HUES48 (cell line): ENCODE data around the gene IFT88.
"Not testable (repeated sequence)": the region's sequence is repeated elsewhere in the genome, so short reads cannot be mapped to it uniquely, and the experiment has no call there.

Experiments used
- H3K27ac ChIP-seq: one replicate; pipeline ENCODE4 v1.7.0; 2013; ENCODE audit warnings: low read depth, low read length, inconsistent platforms
- H3K27me3 ChIP-seq: 2 replicates; pipeline ENCODE4 v1.6.1; 2013; ENCODE audit warnings: mild to moderate bottlenecking, low read length; ENCODE audit not compliant: control insufficient read depth, insufficient read depth
- H3K36me3 ChIP-seq: 2 replicates; pipeline ENCODE4 v1.6.1; 2013; ENCODE audit warnings: low read length; ENCODE audit not compliant: control insufficient read depth, insufficient read depth
- H3K4me1 ChIP-seq: 2 replicates; pipeline ENCODE4 v1.6.1; 2013; ENCODE audit warnings: mild to moderate bottlenecking, low read length; ENCODE audit not compliant: control insufficient read depth, insufficient read depth
- H3K4me3 ChIP-seq: 2 replicates; pipeline ENCODE4 v1.5.1; 2013; ENCODE audit warnings: mild to moderate bottlenecking, low read depth, low read length
- H3K9ac ChIP-seq: 2 replicates; pipeline ENCODE4 v1.6.1; 2013; ENCODE audit warnings: mild to moderate bottlenecking, low read depth, low read length, moderate library complexity
- H3K9me3 ChIP-seq: 2 replicates; pipeline ENCODE4 v1.6.1; 2013; ENCODE audit warnings: low read length; ENCODE audit not compliant: control insufficient read depth, insufficient read depth

IFT88 gene

DNA sequence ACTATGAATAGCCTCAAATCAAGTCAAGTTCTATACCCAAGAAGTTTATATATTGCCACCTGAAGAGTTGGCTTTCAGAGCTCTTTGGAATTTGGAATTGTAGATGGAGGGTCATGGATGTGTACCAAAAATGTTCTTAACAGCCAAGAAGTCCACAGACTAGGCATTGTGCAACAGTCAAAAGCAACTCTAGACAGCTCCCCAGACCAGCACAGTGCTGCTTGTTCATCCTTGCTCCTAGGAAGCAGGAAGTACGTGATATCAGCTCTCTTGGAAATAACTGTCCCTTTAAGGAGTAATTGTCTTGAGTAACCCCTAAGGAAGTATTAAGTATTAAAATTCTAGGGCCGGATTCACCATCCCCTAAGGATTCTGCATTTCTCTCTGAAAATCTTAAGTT is 105.8 kb downstream of the IFT88 start:
- no peak overlapping the region for H3K27ac ChIP-seq
- no peaks in the 10 kb centered on the region for H3K9me3 ChIP-seq
- no peaks in the 10 kb centered on the region for H3K27me3 ChIP-seq
- H3K4me1 ChIP-seq, result no peaks in the 10 kb centered on the region
- no peaks in the 10 kb centered on the region for H3K36me3 ChIP-seq
- no peak overlapping the region for H3K4me3 ChIP-seq
- no peak overlapping the region for H3K9ac ChIP-seq

DNA sequence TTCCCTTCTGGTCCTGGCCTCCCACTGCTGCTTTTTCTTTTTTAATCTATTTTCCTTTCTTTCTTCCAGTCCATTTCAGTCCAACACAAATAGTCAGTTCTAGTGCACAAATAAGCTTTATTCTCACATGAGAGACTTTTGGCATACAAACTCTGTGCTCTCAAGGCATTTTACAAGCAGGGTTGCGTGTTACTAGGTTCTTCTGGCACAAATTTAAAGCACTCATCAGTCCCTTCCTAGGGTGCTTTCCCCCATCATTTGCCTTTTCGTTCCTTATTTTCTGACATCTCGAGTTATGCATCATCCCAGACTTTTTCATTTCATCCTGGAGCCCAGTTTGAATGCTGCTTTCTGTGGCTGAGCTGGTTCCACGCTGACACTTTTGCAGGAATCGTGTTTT is 106.8 kb downstream of the IFT88 start:
- no peaks in the 10 kb centered on the region for H3K36me3 ChIP-seq
- H3K4me3 ChIP-seq, result no peak overlapping the region
- no peak overlapping the region for H3K9ac ChIP-seq
- H3K27me3 ChIP-seq, result no peaks in the 10 kb centered on the region
- no peaks in the 10 kb centered on the region for H3K9me3 ChIP-seq
- H3K4me1 ChIP-seq, result peaks cover 3% of the 10 kb centered on the region; the same call in 1 of the 2 replicates
- H3K27ac ChIP-seq, result no peak overlapping the region

DNA sequence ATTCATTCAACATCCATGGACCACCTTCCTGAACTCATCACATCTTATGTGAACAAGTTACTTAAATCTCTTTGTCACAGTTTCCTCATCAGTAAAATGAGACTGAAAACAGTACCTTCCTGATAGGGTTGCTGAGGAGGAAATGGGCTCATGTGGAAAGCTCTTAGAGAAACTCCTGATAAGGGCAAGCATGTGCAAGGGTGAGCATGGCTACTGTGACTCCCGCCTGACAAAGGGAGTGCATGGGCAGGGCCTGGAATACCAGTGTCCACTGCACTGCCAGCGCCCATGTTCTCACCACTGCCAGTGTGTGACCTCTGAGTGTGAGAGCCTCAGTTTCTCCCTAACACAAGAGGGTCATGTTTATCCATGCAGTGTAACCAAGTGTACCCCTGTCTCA is 109.3 kb downstream of the IFT88 start:
- H3K9me3 ChIP-seq, result no peaks in the 10 kb centered on the region
- no peaks in the 10 kb centered on the region for H3K36me3 ChIP-seq
- no peak overlapping the region for H3K9ac ChIP-seq
- peaks cover 4% of the 10 kb centered on the region; the same call in 1 of the 2 replicates for H3K4me1 ChIP-seq
- no peaks in the 10 kb centered on the region for H3K27me3 ChIP-seq
- H3K4me3 ChIP-seq, result no peak overlapping the region
- H3K27ac ChIP-seq, result no peak overlapping the region

DNA sequence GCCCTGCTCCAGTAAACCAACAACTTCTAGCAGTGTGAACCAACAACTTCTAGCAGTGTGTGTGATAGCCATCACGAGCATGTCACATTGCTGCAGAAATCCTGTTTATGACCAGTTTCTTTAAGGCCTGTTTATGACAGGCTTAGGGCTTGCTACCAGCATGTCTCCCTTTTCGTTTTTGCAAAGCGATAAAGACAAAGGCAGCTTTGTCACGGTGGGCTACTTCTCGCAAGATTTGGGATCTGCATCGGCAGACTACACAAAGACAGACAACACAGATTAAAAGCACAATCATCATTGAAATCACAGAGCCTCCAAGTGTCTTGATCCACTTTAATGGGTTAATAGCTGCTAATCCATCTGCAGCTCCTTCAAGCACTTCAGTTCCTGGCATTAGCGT is 111.6 kb downstream of the IFT88 start:
- H3K36me3 ChIP-seq, H3K9me3 ChIP-seq, H3K27me3 ChIP-seq, H3K4me3 ChIP-seq, H3K27ac ChIP-seq, H3K9ac ChIP-seq: not testable (repeated sequence)
- H3K4me1 ChIP-seq, result peaks cover 19% of the 10 kb centered on the region

DNA sequence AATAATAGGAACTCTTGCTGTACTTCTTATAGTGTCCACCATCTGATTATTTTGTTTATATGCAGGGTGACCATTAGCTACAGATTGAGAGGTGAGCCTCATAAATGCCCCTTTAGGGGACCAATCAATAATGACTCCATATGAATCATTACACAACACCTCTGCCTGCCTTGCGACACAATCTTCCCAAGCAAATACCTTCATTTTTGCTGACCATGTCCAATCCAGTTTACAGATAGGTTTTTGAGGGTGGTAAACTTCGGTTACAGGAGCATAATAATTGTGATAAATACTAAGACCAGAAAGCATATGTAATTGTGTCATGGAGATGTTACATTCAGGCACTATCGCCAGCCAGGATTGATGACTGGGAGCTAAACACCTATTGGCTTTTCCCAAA is 112.9 kb downstream of the IFT88 start:
- no peaks in the 10 kb centered on the region for H3K36me3 ChIP-seq
- H3K4me1 ChIP-seq, result peaks cover 31% of the 10 kb centered on the region
- H3K4me3 ChIP-seq, result no peak overlapping the region
- no peak overlapping the region for H3K9ac ChIP-seq
- H3K27me3 ChIP-seq, result no peaks in the 10 kb centered on the region
- no peak overlapping the region for H3K27ac ChIP-seq
- no peaks in the 10 kb centered on the region for H3K9me3 ChIP-seq

DNA sequence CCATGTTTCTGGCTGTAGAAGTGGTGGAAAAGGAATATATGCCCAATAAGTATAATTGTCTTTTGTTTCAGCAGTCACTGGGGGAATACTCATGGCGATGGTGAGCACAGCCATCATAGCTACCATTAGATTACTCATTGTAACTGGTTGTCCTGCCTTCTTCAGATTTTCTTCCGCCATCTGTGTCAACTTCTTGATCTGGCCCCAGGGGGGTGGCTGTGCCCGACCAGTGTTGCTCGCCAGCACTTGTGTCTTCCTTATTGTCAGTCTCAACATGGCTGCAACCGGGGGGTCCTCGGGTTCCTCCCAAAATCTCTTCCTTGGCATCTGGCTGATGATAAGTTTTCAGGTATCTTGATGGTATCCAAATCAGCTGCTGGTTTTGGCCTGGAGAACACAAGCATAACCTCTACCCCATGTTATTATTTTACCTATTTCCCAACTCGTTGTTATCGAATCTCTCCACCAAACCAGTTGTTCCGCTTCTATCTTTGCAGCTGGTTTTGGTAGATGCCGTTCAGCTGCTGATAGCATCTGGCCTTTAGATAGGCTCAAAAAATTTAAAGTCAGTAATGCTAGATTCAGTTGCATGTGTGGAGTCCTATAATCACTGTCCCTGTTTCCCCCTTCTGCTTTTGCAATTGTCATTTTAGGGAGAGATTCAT is 113.6 kb downstream of the IFT88 start:
- Histone ChIP-seq H3K4me1 (peaks cover 37% of the 10 kb centered on the region), H3K27ac (no peak overlapping the region), H3K36me3 (no peaks in the 10 kb centered on the region), H3K4me3 (no peak overlapping the region), H3K9me3 (no peaks in the 10 kb centered on the region), H3K9ac (no peak overlapping the region), H3K27me3 (no peaks in the 10 kb centered on the region)

DNA sequence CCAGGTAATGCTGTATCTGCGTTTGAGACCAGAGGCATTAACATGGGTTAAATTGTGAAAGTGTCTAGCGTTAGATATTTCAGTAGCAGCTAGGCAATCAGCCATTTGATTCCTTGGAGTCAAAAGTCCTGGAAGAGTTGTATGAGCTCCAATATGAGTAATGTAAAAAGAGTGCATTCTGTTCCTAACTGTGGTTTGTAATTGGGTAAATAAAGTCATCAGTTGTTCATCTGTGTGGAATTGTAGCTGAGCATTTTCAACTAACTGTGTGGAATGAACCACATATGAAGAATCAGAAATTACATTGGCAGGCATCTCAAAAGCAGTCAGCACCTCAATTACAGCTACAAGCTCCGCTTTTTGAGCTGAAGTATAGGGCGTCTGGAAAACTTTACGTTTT is 114.5 kb downstream of the IFT88 start:
- not testable (repeated sequence) for H3K9ac ChIP-seq, H3K4me3 ChIP-seq, H3K27me3 ChIP-seq, H3K9me3 ChIP-seq, H3K36me3 ChIP-seq, H3K27ac ChIP-seq
- peaks cover 37% of the 10 kb centered on the region for H3K4me1 ChIP-seq

DNA sequence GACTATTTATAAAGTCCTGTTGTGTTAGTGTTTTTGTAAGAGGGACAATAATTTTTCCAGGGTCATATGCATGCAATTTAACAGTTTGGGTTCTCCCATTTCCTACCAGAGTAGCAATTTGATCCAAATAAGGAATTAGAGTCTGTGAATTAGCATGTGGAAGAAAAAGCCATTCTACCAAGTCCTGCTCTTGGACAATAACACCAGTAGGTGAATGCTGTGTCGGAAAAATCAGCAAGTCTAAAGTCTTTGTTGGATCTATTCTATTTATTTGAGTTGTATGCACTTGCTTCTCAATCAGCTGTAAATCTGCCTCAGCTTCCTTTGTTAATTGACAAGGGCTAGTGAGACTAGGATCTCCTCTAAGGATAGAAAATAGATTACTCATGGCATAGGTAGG is 115.1 kb downstream of the IFT88 start:
- peaks cover 42% of the 10 kb centered on the region for H3K4me1 ChIP-seq
- H3K4me3 ChIP-seq, result no peak overlapping the region
- H3K27ac ChIP-seq, result no peak overlapping the region
- no peaks in the 10 kb centered on the region for H3K9me3 ChIP-seq
- no peaks in the 10 kb centered on the region for H3K27me3 ChIP-seq
- H3K9ac ChIP-seq, result no peak overlapping the region
- H3K36me3 ChIP-seq, result no peaks in the 10 kb centered on the region

DNA sequence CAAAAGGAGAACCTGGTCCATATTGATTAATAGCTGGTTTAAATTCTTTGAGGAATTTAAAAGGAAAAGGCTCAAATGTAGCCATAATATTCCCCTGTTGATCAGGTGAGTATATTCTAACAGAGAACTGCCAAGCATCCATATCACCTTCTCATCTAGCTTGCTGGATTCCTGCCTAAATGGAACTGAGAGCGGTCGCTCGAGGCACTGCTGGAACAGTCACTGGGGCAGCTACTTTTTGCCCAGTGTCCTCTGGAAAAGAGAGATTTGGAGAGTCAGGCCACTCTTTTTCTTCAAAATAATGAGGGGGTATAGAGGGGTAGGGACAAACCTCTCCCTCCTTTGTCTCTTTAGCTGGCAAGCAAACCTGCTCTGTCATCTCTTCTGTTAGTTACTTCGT is 117.1 kb downstream of the IFT88 start:
- Histone ChIP-seq H3K4me1 (peaks cover 47% of the 10 kb centered on the region), H3K27me3 (no peaks in the 10 kb centered on the region), H3K4me3 (no peak overlapping the region), H3K9me3 (no peaks in the 10 kb centered on the region), H3K9ac (no peak overlapping the region), H3K27ac (no peak overlapping the region), H3K36me3 (no peaks in the 10 kb centered on the region)

DNA sequence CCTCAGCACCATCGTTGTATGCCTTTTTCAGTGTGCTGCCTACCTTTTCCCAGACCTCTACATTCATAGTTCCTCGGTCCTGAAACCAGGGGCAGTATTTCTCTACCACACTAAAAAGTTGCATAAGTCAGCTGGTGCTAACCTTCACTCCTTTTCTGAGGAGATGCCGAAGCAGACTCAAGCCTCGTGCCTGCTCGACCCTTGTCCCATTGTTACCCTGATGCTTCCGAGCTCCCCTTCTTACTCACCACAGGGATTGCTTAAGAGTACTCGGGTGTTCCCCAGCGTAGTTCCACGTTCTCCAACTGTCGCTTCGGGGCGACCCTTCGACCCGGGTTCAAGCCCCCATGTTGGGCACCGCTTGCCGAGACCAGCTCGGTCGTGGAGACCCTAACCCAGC is 117.6 kb downstream of the IFT88 start:
- H3K9me3 ChIP-seq, result no peaks in the 10 kb centered on the region
- no peak overlapping the region for H3K27ac ChIP-seq
- H3K9ac ChIP-seq, result no peak overlapping the region
- no peak overlapping the region for H3K4me3 ChIP-seq
- H3K27me3 ChIP-seq, result no peaks in the 10 kb centered on the region
- H3K36me3 ChIP-seq, result no peaks in the 10 kb centered on the region
- H3K4me1 ChIP-seq, result peaks cover 47% of the 10 kb centered on the region

DNA sequence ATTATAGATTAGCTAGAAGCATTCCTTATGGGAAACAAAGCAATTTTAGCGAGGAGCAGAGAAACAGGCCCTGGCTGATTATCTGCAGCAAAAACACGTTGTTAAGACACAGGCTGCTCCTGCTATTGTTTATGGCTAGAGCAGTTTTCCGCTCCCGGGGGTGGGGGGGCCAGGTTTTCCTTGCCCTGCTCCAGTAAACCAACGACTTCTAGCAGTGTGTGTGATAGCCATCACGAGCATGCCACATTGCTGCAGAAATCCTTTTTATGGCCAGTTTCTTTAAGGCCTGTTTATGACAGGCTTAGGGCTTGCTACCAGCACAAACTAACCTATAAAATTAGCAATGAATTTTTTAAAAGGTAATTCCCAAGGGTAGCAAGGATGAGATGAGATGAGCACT is 118.1 kb downstream of the IFT88 start:
- Histone ChIP-seq H3K4me1 (peaks cover 47% of the 10 kb centered on the region), H3K27ac (no peak overlapping the region), H3K27me3 (no peaks in the 10 kb centered on the region)

DNA sequence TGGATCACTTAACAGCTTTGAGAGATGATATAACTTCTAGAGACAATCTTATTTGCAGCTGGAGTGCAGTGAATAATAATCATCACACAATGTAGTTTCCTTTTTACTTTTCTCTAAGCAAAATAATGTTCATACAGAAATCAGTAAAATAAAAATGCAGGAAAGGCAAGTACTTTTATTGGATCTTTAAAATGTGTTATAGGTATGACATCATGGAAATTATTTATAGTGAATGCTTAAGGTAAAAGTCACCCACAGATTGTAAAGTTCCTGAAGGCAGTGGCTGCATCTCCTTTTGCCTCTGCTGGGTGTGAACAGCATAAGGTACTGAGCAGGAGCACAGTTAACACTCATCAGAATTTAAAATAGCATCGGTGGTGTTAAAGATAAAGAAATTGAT is 119.2 kb downstream of the IFT88 start:
- Histone ChIP-seq H3K9me3 (no peaks in the 10 kb centered on the region), H3K36me3 (no peaks in the 10 kb centered on the region), H3K9ac (no peak overlapping the region), H3K27me3 (no peaks in the 10 kb centered on the region), H3K27ac (no peak overlapping the region), H3K4me3 (no peak overlapping the region), H3K4me1 (peaks cover 47% of the 10 kb centered on the region)

More for the DNA sequence above, 118.1 kb downstream of the IFT88 start:
- no peak overlapping the region for H3K4me3 ChIP-seq
- no peaks in the 10 kb centered on the region for H3K9me3 ChIP-seq
- H3K9ac ChIP-seq, result no peak overlapping the region
- no peaks in the 10 kb centered on the region for H3K36me3 ChIP-seq
